Brain microvascular endothelial cell (primary cell): Measurements from ENCODE around the gene GABRB1.

Source experiments
- DNase-seq: peaks from one replicate; pipeline ENCODE4 v3.0.0-alpha.2; 2020
- H3K27ac ChIP-seq: fragments of 250-450 bp; sonication (Bioruptor Pico); 2 replicates; pipeline ENCODE4 v1.5.1; 2020; ENCODE audit warnings: mild to moderate bottlenecking, moderate library complexity
- H3K27me3 ChIP-seq: fragments of 250-450 bp; sonication (Bioruptor Pico); replicated peaks from 2 replicates; pipeline ENCODE4 v1.5.1; 2020; ENCODE audit warnings: mild to moderate bottlenecking
- H3K36me3 ChIP-seq: fragments of 250-450 bp; sonication (Bioruptor Pico); replicated peaks from 2 replicates; pipeline ENCODE4 v1.5.1; 2020; ENCODE audit warnings: mild to moderate bottlenecking
- H3K4me3 ChIP-seq: 2 replicates; pipeline ENCODE4 v1.5.1; 2011; ENCODE audit warnings: low read depth, mild to moderate bottlenecking, control low read depth, low read length, moderate library complexity
- CTCF ChIP-seq: IDR thresholded peaks from 2 replicates; pipeline ENCODE4 v1.5.1; 2011; ENCODE audit warnings: low read depth, mild to moderate bottlenecking, moderate library complexity, low read length, control low read depth, inconsistent platforms; ENCODE audit errors: missing control alignments
- in situ Hi-C: cut with HindIII; loops from 2 replicates; pipeline ENCODE4 v1.10.0; 2017; ENCODE audit warnings: low sequenced_read_pairs, low pct_ligation_motif_present

Gene GABRB1

GRCh38 chr4:47270201-47270888 lies 239.0 kb downstream of the GABRB1 start:
- in situ Hi-C loops, result no loop called here
- H3K27ac ChIP-seq, result no peak overlapping the region
- H3K27me3 ChIP-seq, result no peaks in the 10 kb centered on the region
- no peak overlapping the region for H3K4me3 ChIP-seq
- TF ChIP-seq CTCF, result no peak
- DNase-seq, result no peak
- no peaks in the 10 kb centered on the region for H3K36me3 ChIP-seq

GRCh38 chr4:47271291-47271690 lies 239.9 kb downstream of the GABRB1 start:
- H3K36me3 ChIP-seq, result no peaks in the 10 kb centered on the region
- TF ChIP-seq CTCF, result no peak
- in situ Hi-C loops, result no loop called here
- no peaks in the 10 kb centered on the region for H3K27me3 ChIP-seq
- no peak for DNase-seq
- no peak overlapping the region for H3K27ac ChIP-seq
- H3K4me3 ChIP-seq, result no peak overlapping the region

- Histone ChIP-seq H3K4me3 (no peak overlapping the region), H3K36me3 (no peaks in the 10 kb centered on the region), H3K27ac (no peak overlapping the region), H3K27me3 (no peaks in the 10 kb centered on the region)
- no peak for TF ChIP-seq CTCF
- in situ Hi-C loops, result no loop called here
- DNase-seq, result no peak
Observed at GRCh38 chr4:47274901-47275300, 243.5 kb downstream of the GABRB1 start.

GRCh38 chr4:47275595-47275994 lies 244.2 kb downstream of the GABRB1 start:
- TF ChIP-seq CTCF, result no peak
- Histone ChIP-seq H3K4me3 (no peak overlapping the region), H3K27ac (no peak overlapping the region), H3K36me3 (no peaks in the 10 kb centered on the region), H3K27me3 (no peaks in the 10 kb centered on the region)
- in situ Hi-C loops, result no loop called here
- no peak for DNase-seq

GRCh38 chr4:47278631-47279030 lies 247.3 kb downstream of the GABRB1 start:
- no peak overlapping the region for H3K27ac ChIP-seq
- no peaks in the 10 kb centered on the region for H3K27me3 ChIP-seq
- no peak for DNase-seq
- no peak for TF ChIP-seq CTCF
- H3K4me3 ChIP-seq, result no peak overlapping the region
- H3K36me3 ChIP-seq, result no peaks in the 10 kb centered on the region
- in situ Hi-C loops, result no loop called here

GRCh38 chr4:47287735-47288134 lies 256.4 kb downstream of the GABRB1 start:
- no peaks in the 10 kb centered on the region for H3K27me3 ChIP-seq
- no peak overlapping the region for H3K27ac ChIP-seq
- no peak for TF ChIP-seq CTCF
- peak; percentile 87 for DNase-seq
- no peak overlapping the region for H3K4me3 ChIP-seq
- H3K36me3 ChIP-seq, result no peaks in the 10 kb centered on the region
- in situ Hi-C loops, result no loop called here
